ENCODE measurements around the gene SLC22A17. TPM values are rescaled to one million over a fixed set of nuclear protein-coding genes. Genes with fewer than 3 reads are reported as not detected.

SLC22A17 gene
- total and polyA plus RNA-seq, 2 of the 8 experiments (the other 6 are each of a cell fraction or from before 2014, with no cell fraction given): 43.0 to 49.0 TPM

- 74% methylated on average over 8 of the region's 8 CpGs; no CpG with 5 or more reads in 1 of the 2 experiments for WGBS, 2 experiments (ENCODE audit: extremely low coverage in 1 of 2, insufficient coverage in 1 of 2, insufficient read length in 1 of 2, insufficient replicate concordance in 2 of 2, low coverage in 1 of 2, low lambda C conversion rate in 2 of 2, missing lambda C conversion rate in 1 of 2)
- Histone ChIP-seq H2BK120ac (replicated peaks; ENCODE audit: low read depth, low read length) (no peak overlapping the region), H3K23ac (ENCODE audit: insufficient read length) (no peak overlapping the region), H3K9ac (replicated peaks in 1 of 4; ENCODE audit: extremely low read depth in 1 of 4, low read depth in 3 of 4, low read length in 3 of 4) (no peak overlapping the region), H2BK12ac (ENCODE audit: low read depth, low read length) (no peak overlapping the region), H3K79me2 (ENCODE audit: control insufficient read depth in 1 of 2, insufficient read depth in 2 of 2, low read length in 2 of 2) (no peaks in the 10 kb centered on the region), H3K27ac (ENCODE audit: low read depth, low read length) (no peak overlapping the region), H3K56ac (replicated peaks; ENCODE audit: insufficient read length, low read depth, low read length) (no peak overlapping the region), H2AFZ (ENCODE audit: low read length) (no peak overlapping the region), H3K79me1 (ENCODE audit: low read depth, low read length) (no peaks in the 10 kb centered on the region), H2BK15ac (ENCODE audit: low read length) (no peak overlapping the region), H3K4me3 (ENCODE audit: extremely low read depth in 1 of 4, insufficient read depth in 2 of 4, low read depth in 3 of 4, low read length in 4 of 4) (no peak overlapping the region), H4K20me1 (replicated peaks in 1 of 2; ENCODE audit: control insufficient read depth in 1 of 2, insufficient read depth in 2 of 2, low read length in 2 of 2) (peaks cover 0 to 3% of the 10 kb centered on the region in 2 experiments), H2BK20ac (ENCODE audit: low read length) (no peak overlapping the region), H4K91ac (replicated peaks; ENCODE audit: insufficient read length, low read length) (no peak overlapping the region), H3K36me3 (ENCODE audit: control insufficient read depth in 2 of 4, insufficient read depth in 4 of 4, low read length in 3 of 4) (no peaks in the 10 kb centered on the region), H3K18ac (ENCODE audit: extremely low read depth, low read length) (no peak overlapping the region), H3K9me3 (ENCODE audit: insufficient read depth in 2 of 2, low read depth in 1 of 2, low read length in 1 of 2) (no peaks in the 10 kb centered on the region), H4K5ac (ENCODE audit: insufficient read length, low read depth, low read length) (no peak overlapping the region), H3K23me2 (ENCODE audit: low read depth, low read length) (peaks cover 10% of the 10 kb centered on the region), H3K4me1 (replicated peaks in 1 of 4; ENCODE audit: control insufficient read depth in 3 of 4, insufficient read depth in 4 of 4, low read length in 3 of 4) (peaks cover 1 to 7% (median 2%) of the 10 kb centered on the region in 4 experiments), H3K4ac (replicated peaks; ENCODE audit: insufficient read length, low read depth, low read length) (no peak overlapping the region), H3K4me2 (ENCODE audit: insufficient read depth in 1 of 2, low read depth in 2 of 2, low read length in 2 of 2) (no peak overlapping the region), H2AK5ac (ENCODE audit: low read depth, low read length) (no peak overlapping the region), H3K27me3 (replicated peaks in 1 of 4; ENCODE audit: control insufficient read depth in 3 of 4, extremely low read depth in 1 of 4, insufficient read depth in 3 of 4, low read length in 3 of 4) (peaks cover 0 to 12% (median 9%) of the 10 kb centered on the region in 4 experiments; a peak in 6 of 7 replicates), H3K14ac (ENCODE audit: insufficient read length) (no peak overlapping the region), H2BK5ac (ENCODE audit: low read depth, low read length) (no peak overlapping the region), H4K8ac (ENCODE audit: extremely low read depth, insufficient read depth, low read length) (no peak overlapping the region; the same call in 1 of the 2 replicates)
- FAIRE-seq: no peak
- DNase-seq (ENCODE audit: low read depth in 1 of 2, low spot score in 2 of 2): no peak
- no peak for TF ChIP-seq BRCA1 (IDR thresholded peaks at IDR 0.05; ENCODE audit: low read depth, low read length)
- no peak for TF ChIP-seq YY1 (IDR thresholded peaks at IDR 0.05; ENCODE audit: low read depth, low read length)
- TF ChIP-seq NANOG (IDR thresholded peaks at IDR 0.05; ENCODE audit: insufficient read depth, low read depth, low read length, poor library complexity, severe bottlenecking): no peak
- TF ChIP-seq JUN (IDR thresholded peaks at IDR 0.05; ENCODE audit: low read depth, low read length): no peak
- no peak for TF ChIP-seq CHD2 (IDR thresholded peaks at IDR 0.05; ENCODE audit: low read length)
- no peak for TF ChIP-seq RFX5 (IDR thresholded peaks at IDR 0.05; ENCODE audit: borderline replicate concordance, low read depth, low read length)
- POLR2A ChIA-PET (ENCODE audit: partially characterized antibody): interaction anchor here (6.4 kb wide), 1 partner anchor 14 kb away, joined by 73 read pairs; the partner anchor contains the start of gene EFS
- CTCF ChIA-PET (ENCODE audit: partially characterized antibody): interaction anchor here (1.0 to 5.9 kb wide), 6 partner anchors 10 to 55 kb away, joined by 3 to 69 read pairs (median 3); no protein-coding TSS in a partner anchor
These were observed 3.4 kb downstream of the SLC22A17 start for GRCh38 chr14:23349156-23349845.

Data from H1 (cell line).